Large intestine (tissue), 3 donors: ENCODE measurements around the gene SIGLEC10. TPM values are rescaled to one million over a fixed set of nuclear protein-coding genes. Genes with fewer than 3 reads are reported as not detected.
"Not testable (repeated sequence)": the region's sequence is repeated elsewhere in the genome, so short reads cannot be mapped to it uniquely, and the experiment has no call there.

ENCODE experiments used
- DNase-seq, 2 donors: peaks; one replicate each; pipeline versions ENCODE4 v3.0.0 to v3.0.0-alpha.2; 2013
- H3K27ac ChIP-seq: one replicate; pipeline ENCODE4 v1.5.1; 2013; ENCODE audit warnings: low read length
- H3K27me3 ChIP-seq: 2 replicates; pipeline ENCODE4 v1.6.1; 2013; ENCODE audit warnings: low read length; ENCODE audit not compliant: control insufficient read depth, insufficient read depth
- H3K36me3 ChIP-seq: 2 replicates; pipeline ENCODE4 v1.6.1; 2013; ENCODE audit warnings: low read length; ENCODE audit not compliant: control insufficient read depth, insufficient read depth
- H3K4me1 ChIP-seq: one replicate; pipeline ENCODE4 v1.6.1; 2013; ENCODE audit warnings: low read length; ENCODE audit not compliant: control insufficient read depth, insufficient read depth
- H3K4me3 ChIP-seq: one replicate; pipeline ENCODE4 v1.5.1; 2013; ENCODE audit warnings: low read length
- H3K9me3 ChIP-seq: one replicate; pipeline ENCODE4 v1.6.1; 2013; ENCODE audit warnings: mild to moderate bottlenecking, low read depth, low read length, moderate library complexity; ENCODE audit not compliant: control insufficient read depth
- WGBS: methylation state at CpG from one replicate; pipeline ENCODE4 v1.1.5; 2013; ENCODE audit warnings: low lambda C conversion rate; ENCODE audit not compliant: insufficient coverage; 5-methylcytosine and 5-hydroxymethylcytosine counted together
- polyA plus RNA-seq: library from polyadenylated mRNA; unstranded; fragments of 120-200 nt; gene quantifications from one replicate; pipeline ENCODE4 v1.2.1, GENCODE V29; 2013

Gene SIGLEC10
- polyA plus RNA-seq, 1 donor: 10.5 TPM

DNA sequence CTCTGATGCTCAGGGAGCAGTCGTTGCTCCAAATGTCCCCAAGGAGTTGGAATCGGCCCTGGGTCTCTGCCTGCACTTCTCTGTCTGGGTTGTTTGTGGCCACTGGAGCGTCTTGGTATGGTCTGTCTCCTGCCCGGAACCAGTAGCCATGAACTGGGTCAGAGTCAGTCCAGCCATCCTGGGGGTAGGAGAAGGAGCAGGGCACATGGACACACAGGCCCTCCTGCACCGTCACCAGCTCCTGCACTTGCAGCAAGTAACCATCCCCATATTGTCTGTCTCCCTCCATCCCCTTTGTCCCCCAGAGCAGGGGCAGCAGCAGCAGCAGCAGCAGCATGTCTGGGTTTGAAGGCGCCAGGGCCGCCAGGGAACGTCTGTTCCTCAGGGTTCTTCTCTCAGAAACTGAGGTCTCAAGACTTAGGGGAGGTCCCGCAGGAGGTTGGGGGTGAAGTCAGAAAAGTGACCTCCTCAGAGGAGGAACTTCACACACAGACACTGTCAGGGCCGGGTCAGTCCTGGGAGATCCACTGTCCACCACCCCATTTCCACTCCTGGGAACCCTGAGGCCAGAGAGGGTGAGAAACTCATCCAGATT, 40.7 kb upstream of the SIGLEC10 start, which contains the start of gene SIGLEC8:
SIGLEC8 (minus strand) TSS at position 404 of the 595 bp plus-strand sequence; CDS start at position 337, 67 bp downstream.
- Histone ChIP-seq H3K4me1 (no peaks in the 10 kb centered on the region), H3K27ac (no peak within 1 kb of the TSS), H3K27me3 (peaks cover 10% of the 10 kb centered on the region), H3K9me3 (peaks cover 2% of the 10 kb centered on the region), H3K36me3 (no peaks in the 10 kb centered on the region), H3K4me3 (no peak within 1 kb of the TSS)
- WGBS: no CpG with 5 or more reads among the region's 10 CpGs
- no peak for DNase-seq

DNA sequence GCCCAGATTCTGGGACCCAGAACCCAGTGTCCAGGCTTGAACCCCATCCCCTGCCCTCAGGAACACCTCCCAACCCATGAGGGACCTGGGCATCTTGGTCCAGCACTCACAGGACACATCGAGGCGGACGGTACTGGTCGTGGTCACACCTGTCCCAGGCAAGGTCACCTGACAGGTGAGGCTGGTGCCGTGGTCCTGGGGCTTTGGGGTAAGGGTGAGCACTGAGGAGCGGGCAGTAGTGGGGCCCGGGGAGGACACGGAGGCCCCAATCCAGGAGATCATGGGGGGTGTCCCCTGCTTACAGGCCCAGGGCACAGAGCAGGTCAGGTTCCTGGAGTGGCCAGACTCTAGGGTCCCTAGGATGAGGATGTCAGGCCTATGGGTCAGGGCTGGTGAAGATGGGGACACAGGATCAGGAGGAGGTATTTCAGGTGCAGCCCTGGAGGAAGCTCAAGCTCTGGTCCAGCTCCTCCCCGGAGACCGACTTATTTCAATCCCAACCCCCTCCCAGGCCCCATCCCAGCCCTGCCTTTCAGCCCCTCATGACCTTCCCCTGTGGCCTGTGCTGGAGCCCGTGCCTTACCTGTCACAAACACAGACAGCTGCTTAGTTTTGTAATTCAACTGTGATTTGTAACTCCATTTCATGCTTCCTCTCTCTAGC, 40.0 kb upstream of the SIGLEC10 start:
- Histone ChIP-seq H3K4me1 (no peaks in the 10 kb centered on the region), H3K27ac (no peak overlapping the region), H3K9me3 (peaks cover 2% of the 10 kb centered on the region), H3K36me3 (no peaks in the 10 kb centered on the region), H3K4me3 (no peak overlapping the region), H3K27me3 (peaks cover 4% of the 10 kb centered on the region)
- WGBS: 50% methylated on average over 1 of the region's 11 CpGs
- DNase-seq: no peak

DNA sequence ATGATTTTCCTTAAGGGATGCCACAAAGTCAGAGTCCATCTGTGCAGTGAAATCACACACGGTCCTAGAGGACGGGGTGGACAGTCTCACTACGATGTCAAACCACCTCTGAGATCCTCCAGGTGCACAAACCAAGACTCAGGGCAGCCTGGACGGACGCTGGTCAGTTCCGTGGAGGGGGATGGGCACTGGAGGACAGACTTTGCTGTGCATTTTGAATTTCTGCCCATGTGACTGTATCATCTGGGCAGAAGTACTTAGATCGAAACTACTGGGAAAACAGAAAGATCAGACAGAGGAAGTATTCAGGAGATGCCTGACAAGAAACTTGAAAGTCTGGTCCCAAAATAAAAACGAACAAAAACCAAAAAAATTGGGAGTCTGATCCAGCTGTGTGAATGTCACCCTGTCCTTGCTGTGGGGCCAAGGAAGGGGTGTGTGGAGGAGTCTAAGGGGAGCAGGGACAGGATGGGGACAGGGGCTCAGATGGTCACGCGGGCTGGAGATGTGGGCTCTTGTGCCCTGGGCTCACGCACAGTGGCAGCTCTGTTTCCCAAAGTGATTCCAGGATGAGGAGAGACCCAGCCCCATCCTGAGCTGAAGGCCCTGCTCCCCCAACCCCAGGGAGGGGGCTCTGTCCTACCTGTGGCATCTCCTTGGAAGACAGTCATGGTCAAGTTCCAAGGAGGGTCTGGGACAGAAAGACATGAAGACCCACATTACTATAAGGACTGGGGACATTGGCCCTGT, 39.3 kb upstream of the SIGLEC10 start:
- Histone ChIP-seq H3K4me1 (no peaks in the 10 kb centered on the region), H3K27ac (no peak overlapping the region), H3K4me3 (no peak overlapping the region), H3K9me3 (peaks cover 2% of the 10 kb centered on the region), H3K36me3 (no peaks in the 10 kb centered on the region), H3K27me3 (no peaks in the 10 kb centered on the region)
- 80% methylated on average over 1 of the region's 11 CpGs for WGBS
- DNase-seq: no peak

DNA sequence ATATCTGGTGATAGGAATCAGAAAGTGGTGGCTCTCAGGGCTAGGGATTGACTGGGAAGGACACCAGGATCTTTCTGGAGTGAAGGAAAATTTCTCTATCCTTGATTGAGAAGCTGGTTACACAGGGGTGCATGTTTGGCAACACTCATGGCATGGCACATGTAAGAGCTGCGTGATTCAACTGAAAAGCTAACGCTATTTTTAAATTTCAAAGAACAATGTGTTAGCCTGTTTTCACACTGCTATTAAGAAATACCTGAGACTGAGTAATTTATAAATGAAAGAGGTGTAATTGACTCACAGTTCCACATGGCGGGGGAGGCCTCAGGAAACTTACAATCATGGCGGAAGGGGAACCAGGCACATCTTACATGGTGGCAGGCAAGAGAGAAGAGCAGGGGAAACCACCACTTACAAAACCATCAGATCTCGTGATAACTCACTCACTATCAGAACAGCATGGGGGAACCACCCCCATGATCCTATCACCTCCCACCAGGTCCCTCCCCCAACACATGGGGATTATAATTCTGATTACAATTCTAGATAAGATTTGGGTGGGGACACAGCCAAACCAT, 33.4 kb upstream of the SIGLEC10 start:
- Histone ChIP-seq H3K9me3 (no peaks in the 10 kb centered on the region), H3K36me3 (no peaks in the 10 kb centered on the region), H3K4me3 (no peak overlapping the region), H3K4me1 (no peaks in the 10 kb centered on the region), H3K27ac (no peak overlapping the region), H3K27me3 (no peaks in the 10 kb centered on the region)
- DNase-seq: no peak
- WGBS: no CpG with 5 or more reads among the region's 5 CpGs

DNA sequence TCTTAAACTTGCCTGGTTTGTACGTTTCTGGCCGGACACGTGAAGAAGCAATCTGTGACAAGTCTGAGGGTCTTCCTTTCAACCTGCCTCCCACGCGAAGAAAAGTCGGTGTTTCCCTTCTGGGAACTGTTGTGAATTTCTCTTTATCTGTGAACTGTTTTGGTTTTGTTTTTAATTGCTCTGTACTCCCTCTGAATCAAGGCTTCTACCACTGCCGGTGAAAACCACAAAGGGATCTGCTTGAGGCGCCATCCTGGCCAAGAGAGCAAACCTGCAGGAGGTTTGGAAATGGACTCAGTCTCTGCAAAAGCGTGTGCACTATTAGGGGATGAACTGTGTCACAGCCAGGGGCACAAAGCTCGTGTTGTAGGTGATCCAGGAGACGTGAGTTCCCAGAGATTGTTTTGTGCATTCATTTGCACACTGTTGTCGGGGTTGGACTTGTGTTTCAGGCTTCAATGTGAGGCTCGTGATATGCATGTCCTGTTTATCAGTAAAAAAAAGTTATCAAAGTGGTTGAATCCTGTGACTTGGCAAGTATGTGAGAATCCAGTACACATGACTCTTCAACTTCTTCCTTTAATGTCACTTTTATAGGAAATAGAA, 31.1 kb upstream of the SIGLEC10 start:
- no peaks in the 10 kb centered on the region for H3K36me3 ChIP-seq
- H3K27me3 ChIP-seq: no peaks in the 10 kb centered on the region
- no peak overlapping the region for H3K4me3 ChIP-seq
- no peak for DNase-seq
- no peaks in the 10 kb centered on the region for H3K4me1 ChIP-seq
- H3K27ac ChIP-seq: no peak overlapping the region
- H3K9me3 ChIP-seq: no peaks in the 10 kb centered on the region
- 100% methylated on average over 2 of the region's 13 CpGs for WGBS

DNA sequence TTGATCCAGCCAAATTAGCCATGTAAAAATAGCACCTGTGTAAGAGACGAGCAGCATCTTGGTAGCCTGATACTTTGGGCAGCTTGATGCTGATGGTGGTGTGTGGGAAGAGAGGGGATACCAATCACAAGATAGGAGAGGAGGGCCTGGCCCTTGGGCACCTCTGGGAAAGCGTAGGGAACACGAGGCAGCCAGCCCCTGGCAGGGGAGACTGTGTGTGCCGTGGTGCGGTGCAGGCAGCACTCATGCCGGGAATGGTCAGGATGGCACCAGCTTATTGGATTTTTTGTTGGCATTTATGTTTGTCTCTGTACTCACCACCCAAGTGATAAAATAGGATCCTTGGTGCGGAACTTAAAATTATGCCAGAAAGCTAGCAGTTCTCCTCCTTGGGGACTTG, 30.6 kb upstream of the SIGLEC10 start:
- no peaks in the 10 kb centered on the region for H3K9me3 ChIP-seq
- H3K36me3 ChIP-seq: no peaks in the 10 kb centered on the region
- WGBS: 100% methylated on average over 1 of the region's 7 CpGs

DNA sequence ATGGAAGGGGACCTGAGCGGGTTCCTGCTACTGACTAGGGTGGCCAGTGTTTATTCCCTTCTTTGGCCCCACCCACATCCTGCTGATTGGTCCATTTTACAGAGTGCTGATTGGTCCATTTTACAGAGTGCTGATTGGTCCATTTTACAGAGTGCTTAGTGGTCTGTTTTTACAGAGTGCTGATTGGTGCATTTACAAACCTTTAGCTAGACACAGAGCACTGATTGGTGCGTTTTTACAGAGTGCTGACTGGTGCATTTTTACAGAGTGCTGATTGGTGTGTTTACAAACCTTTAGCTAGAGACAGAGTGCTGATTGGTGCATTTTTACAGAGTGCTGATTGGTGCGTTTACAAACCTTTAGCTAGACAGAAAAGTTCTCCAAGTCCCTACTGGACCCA, 30.1 kb upstream of the SIGLEC10 start:
- WGBS: 83% methylated on average over 1 of the region's 3 CpGs
- not testable (repeated sequence) for H3K36me3 ChIP-seq, H3K4me1 ChIP-seq, H3K27ac ChIP-seq, H3K27me3 ChIP-seq, H3K9me3 ChIP-seq, H3K4me3 ChIP-seq, DNase-seq

More for the DNA sequence above, 30.6 kb upstream of the SIGLEC10 start:
- Histone ChIP-seq H3K27me3 (no peaks in the 10 kb centered on the region), H3K27ac (no peak overlapping the region), H3K4me1 (no peaks in the 10 kb centered on the region), H3K4me3 (no peak overlapping the region)
- DNase-seq: no peak

DNA sequence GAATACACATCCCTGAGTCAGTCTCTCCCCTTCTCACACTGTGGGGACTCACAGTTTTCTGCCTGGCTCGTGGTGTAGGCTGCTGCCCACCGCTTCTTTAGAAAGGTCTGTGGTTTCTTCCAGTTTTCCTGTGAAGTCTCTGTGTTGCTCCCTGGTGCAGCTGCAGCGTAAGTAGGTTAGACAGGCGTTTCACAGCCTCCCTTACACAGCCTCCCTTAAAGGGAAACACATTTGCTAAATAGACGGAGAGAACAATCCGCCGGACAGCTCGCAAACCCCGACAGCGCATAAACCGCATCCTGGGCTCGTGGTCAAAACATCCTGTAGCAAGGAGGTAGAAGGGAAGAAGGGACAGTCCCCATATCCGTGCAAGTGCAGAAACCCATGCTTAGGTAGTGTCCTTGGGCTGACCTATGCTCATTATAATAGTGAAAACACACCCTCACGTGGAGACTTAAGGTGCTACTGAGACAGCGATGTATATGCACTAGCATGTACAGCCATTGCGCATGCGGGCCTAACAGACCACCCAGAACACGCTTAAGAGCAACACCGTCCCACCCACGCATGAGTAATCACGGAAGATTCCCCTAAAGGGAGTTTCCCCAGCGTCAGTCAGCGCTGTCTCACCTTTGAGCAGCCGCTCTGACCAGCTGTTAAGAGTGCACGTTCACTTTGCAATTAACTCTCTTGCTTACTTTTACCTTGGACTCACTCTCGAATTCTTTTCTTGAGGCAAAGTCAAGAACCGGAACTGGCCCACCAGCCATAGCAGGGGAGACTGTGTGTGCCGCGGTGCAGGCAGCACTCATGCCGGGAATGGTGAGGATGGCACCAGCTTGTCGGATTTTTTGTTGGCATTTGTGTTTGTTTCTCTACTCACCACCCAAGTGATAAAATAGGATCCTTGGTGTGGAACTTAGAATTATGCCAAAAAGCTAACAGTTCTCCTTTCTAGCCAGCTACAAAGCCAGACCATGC, 24.3 kb upstream of the SIGLEC10 start:
- peak; percentile 12 to 26 for DNase-seq
- no peak overlapping the region for H3K27ac ChIP-seq
- H3K9me3 ChIP-seq: no peaks in the 10 kb centered on the region
- H3K4me3 ChIP-seq: no peak overlapping the region
- H3K36me3 ChIP-seq: no peaks in the 10 kb centered on the region
- H3K4me1 ChIP-seq: peaks cover 5% of the 10 kb centered on the region
- H3K27me3 ChIP-seq: peaks cover 3% of the 10 kb centered on the region
- no CpG with 5 or more reads among the region's 31 CpGs for WGBS

DNA sequence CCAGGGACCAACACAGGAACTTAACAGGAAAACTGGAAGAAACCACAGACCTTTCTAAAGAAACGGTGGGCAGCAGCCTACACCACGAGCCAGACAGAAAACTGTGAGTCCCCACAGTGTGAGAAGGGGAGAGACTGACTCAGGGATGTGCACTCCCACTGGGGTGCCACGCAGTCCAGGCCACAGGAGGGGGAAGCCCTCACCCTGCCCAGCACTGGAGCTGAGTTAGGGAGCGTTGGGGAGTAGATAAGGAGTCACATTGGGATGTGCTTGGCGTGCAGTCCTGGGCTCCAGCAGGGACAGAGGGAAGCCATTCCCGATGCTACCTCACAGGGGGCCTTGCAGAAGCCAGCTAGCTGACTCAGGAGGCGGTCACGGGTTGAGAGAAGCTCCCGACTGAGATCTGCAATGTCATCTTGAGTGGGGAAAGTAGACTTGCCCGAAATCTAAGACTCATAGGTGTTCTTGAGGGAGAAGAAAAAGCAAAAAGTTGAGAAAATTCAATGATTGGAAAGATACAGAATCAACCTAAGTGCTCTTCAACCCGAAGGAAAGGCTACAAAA, 23.5 kb upstream of the SIGLEC10 start:
- Histone ChIP-seq H3K4me3 (no peak overlapping the region), H3K9me3 (no peaks in the 10 kb centered on the region), H3K27me3 (peaks cover 3% of the 10 kb centered on the region), H3K4me1 (peaks cover 5% of the 10 kb centered on the region), H3K36me3 (no peaks in the 10 kb centered on the region), H3K27ac (no peak overlapping the region)
- WGBS: no CpG with 5 or more reads among the region's 11 CpGs
- DNase-seq: no peak
